ENCODE results near the gene PTPN13. TPM values are rescaled to one million over a fixed set of nuclear protein-coding genes. Genes with fewer than 3 reads are reported as not detected.

The PTPN13 gene
- total and polyA plus RNA-seq, 12 donors = 0.70 to 5.5 (median 2.7) TPM

GRCh38 chr4:86630629-86631028, 36.5 kb downstream of the PTPN13 start:
- Histone ChIP-seq H3K27me3 (no peaks in the 10 kb centered on the region), H3K36me3 (peaks cover 0 to 1% (median 0%) of the 10 kb centered on the region in 9 donors), H3K4me1 (no peaks in the 10 kb centered on the region), H3K4me3 (no peak overlapping the region), H3K9me3 (no peaks in the 10 kb centered on the region), H3K27ac (no peak overlapping the region)
- ATAC-seq (no peak), DNase-seq (no peak)
- TF ChIP-seq CTCF (IDR thresholded peaks at IDR 0.05) = no peak
- WGBS, 2 donors = 72 to 90% methylated on average over 1 of the region's 1 CpG
- intact Hi-C loops (cut with DNase I) = no loop called here

- ATAC-seq (no peak), DNase-seq (no peak)
- no peak for TF ChIP-seq CTCF (IDR thresholded peaks at IDR 0.05)
- H3K27ac ChIP-seq = no peak overlapping the region
- no peaks in the 10 kb centered on the region for H3K27me3 ChIP-seq
- no peaks in the 10 kb centered on the region for H3K4me1 ChIP-seq
- 44 to 55% methylated on average over 1 of the region's 1 CpG for WGBS, 2 donors
- intact Hi-C loops (cut with DNase I) = no loop called here
- H3K36me3 ChIP-seq = peaks cover 0 to 7% (median 0%) of the 10 kb centered on the region in 9 donors
- H3K9me3 ChIP-seq = no peaks in the 10 kb centered on the region
- H3K4me3 ChIP-seq = no peak overlapping the region
These were observed 37.1 kb downstream of the PTPN13 start for GRCh38 chr4:86631166-86631565.

GRCh38 chr4:86633854-86634253, 39.7 kb downstream of the PTPN13 start:
- intact Hi-C loops (cut with DNase I) = no loop called here
- no peaks in the 10 kb centered on the region for H3K4me1 ChIP-seq
- no peaks in the 10 kb centered on the region for H3K27me3 ChIP-seq
- no peak for ATAC-seq
- H3K9me3 ChIP-seq = peaks cover 0 to 5% (median 0%) of the 10 kb centered on the region in 11 donors
- TF ChIP-seq CTCF (IDR thresholded peaks at IDR 0.05) = no peak
- no peak overlapping the region for H3K4me3 ChIP-seq
- no peak for DNase-seq
- H3K27ac ChIP-seq = no peak overlapping the region
- WGBS, 2 donors = 67 to 75% methylated on average over 2 of the region's 2 CpGs
- H3K36me3 ChIP-seq = peaks cover 0 to 12% (median 0%) of the 10 kb centered on the region in 9 donors

GRCh38 chr4:86640469-86640868, 46.4 kb downstream of the PTPN13 start:
- no peak for ATAC-seq
- no peak for DNase-seq
- H3K9me3 ChIP-seq = peaks cover 0 to 5% (median 0%) of the 10 kb centered on the region in 11 donors
- 53 to 65% methylated on average over 1 of the region's 1 CpG for WGBS, 2 donors
- H3K36me3 ChIP-seq = peaks cover 0 to 12% (median 0%) of the 10 kb centered on the region in 9 donors
- H3K4me3 ChIP-seq = no peak overlapping the region
- no peaks in the 10 kb centered on the region for H3K4me1 ChIP-seq
- TF ChIP-seq CTCF (IDR thresholded peaks at IDR 0.05) = no peak
- H3K27ac ChIP-seq = no peak overlapping the region
- intact Hi-C loops (cut with DNase I) = no loop called here
- H3K27me3 ChIP-seq = no peaks in the 10 kb centered on the region

All from heart right ventricle (tissue), 16 donors.